ENCODE results near the gene TRAIP. TPM values are rescaled to one million over a fixed set of nuclear protein-coding genes. Genes with fewer than 3 reads are reported as not detected.

Gene TRAIP
- total and polyA plus RNA-seq, 2 donors (not counting 1 experiment from before 2014, with no cell fraction given): 5.0 to 8.7 TPM

GRCh38 chr3:49902511-49903345 is 46.4 kb upstream of the TRAIP start:
- H3K79me2 ChIP-seq (ENCODE audit: control insufficient read depth, insufficient read depth, low read length): no peaks in the 10 kb centered on the region
- peaks cover 26% of the 10 kb centered on the region for H3K4me1 Mint-ChIP-seq
- no peak overlapping the region for H2AFZ ChIP-seq (ENCODE audit: insufficient read depth, low read depth, low read length, poor library complexity, severe bottlenecking)
- no peaks in the 10 kb centered on the region for H3K27me3 Mint-ChIP-seq
- TF ChIP-seq EZH2 (IDR thresholded peaks at IDR 0.05; ENCODE audit: borderline replicate concordance, insufficient read depth, low read depth, low read length, poor library complexity, severe bottlenecking) (no peak), CTCF (IDR thresholded peaks at IDR 0.05) (no peak)
- H3K9ac ChIP-seq (ENCODE audit: low read length): no peak overlapping the region
- H3K9me3 Mint-ChIP-seq (ENCODE audit: insufficient read depth): no peaks in the 10 kb centered on the region
- H3K36me3 ChIP-seq (replicated peaks in 1 of 2; ENCODE audit: control extremely low read depth in 1 of 2, control insufficient read depth in 1 of 2, extremely low read depth in 1 of 2, insufficient read depth in 2 of 2, low read length in 1 of 2): no peaks in the 10 kb centered on the region
- H3K27ac ChIP-seq (ENCODE audit: low read length in 2 of 2): no peak overlapping the region
- no peak overlapping the region for H3K27ac Mint-ChIP-seq
- H4K20me1 ChIP-seq (ENCODE audit: control insufficient read depth, insufficient read depth, low read length, poor library complexity, severe bottlenecking): no peaks in the 10 kb centered on the region
- ChIA-PET CTCF (no interaction called here), POLR2A (interaction anchor here (0.6 to 0.9 kb wide), 2 partner anchors 38 to 209 kb away, joined by 4 to 7 read pairs; partner anchors contain the start of gene RBM6)
- no peaks in the 10 kb centered on the region for H3K27me3 ChIP-seq (replicated peaks in 1 of 4; ENCODE audit: control extremely low read depth in 1 of 4, control insufficient read depth in 3 of 4, insufficient read depth in 4 of 4, low read length in 3 of 4)
- 96% methylated on average over 43 of the region's 44 CpGs for WGBS (ENCODE audit: insufficient coverage)
- peaks cover 14 to 36% of the 10 kb centered on the region in 2 donors for H3K4me1 ChIP-seq (ENCODE audit: control insufficient read depth in 2 of 2, insufficient read depth in 2 of 2, low read length in 2 of 2)
- ATAC-seq (ENCODE audit: low read depth) (no peak), DNase-seq (peak; percentile 24)
- intact Hi-C loops (cut with micrococcal nuclease): loop anchor here (1.0 kb wide), 1 partner anchor 46 kb away; the partner anchor contains the start of gene TRAIP
- H3K9me3 ChIP-seq (ENCODE audit: control extremely low read depth in 1 of 3, control insufficient read depth in 2 of 3, insufficient read depth in 1 of 3, low read length in 2 of 3): peaks cover 0 to 6% (median 0%) of the 10 kb centered on the region in 3 donors
- H3K4me3 Mint-ChIP-seq: peak overlapping the region; percentile 32
- H3K4me3 ChIP-seq (ENCODE audit: control extremely low read depth in 1 of 5, extremely low read depth in 1 of 5, insufficient read depth in 1 of 5, low read depth in 2 of 5, low read length in 4 of 5): no peak overlapping the region
- peak overlapping the region; percentile 78 for H3K4me2 ChIP-seq (replicated peaks; ENCODE audit: low read depth, low read length, poor library complexity, severe bottlenecking)
